HG03558 (cell line): Measurements from ENCODE around the gene SLC44A5.
"Not testable (repeated sequence)": the region's sequence is repeated elsewhere in the genome, so short reads cannot be mapped to it uniquely, and the experiment has no call there.

ENCODE experiments used
- ATAC-seq: cut with Tn5 transposase; IDR thresholded peaks from one replicate; pipeline ENCODE4 v1.9.1; 2021; ENCODE audit warnings: moderate number of reproducible peaks; ENCODE audit not compliant: unreplicated experiment; ENCODE audit errors: extremely low read depth

Gene SLC44A5

DNA sequence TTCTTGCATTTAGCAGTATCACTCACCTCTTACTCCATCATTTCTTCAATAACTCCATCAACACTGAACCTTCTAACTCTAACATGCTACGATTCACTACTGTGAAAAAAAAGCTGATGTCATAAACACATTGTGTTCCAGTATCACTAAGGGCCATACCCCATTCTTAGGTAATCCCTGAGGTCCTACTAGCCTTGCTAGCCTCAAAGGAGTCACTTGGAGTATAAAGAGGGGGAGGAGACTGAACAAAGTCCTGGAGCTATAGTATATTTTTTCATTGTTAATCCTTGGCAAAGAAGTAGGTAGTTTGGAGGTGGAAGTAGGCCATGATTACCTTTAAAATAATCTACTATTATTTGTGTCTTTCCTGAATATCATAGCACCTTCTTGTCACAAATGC lies at the start of gene SLC44A5:
SLC44A5 (minus strand) TSS at position 101 of the 400 bp plus-strand sequence. CDS start 69,667 bp downstream, outside the sequence.
- no peak for ATAC-seq

DNA sequence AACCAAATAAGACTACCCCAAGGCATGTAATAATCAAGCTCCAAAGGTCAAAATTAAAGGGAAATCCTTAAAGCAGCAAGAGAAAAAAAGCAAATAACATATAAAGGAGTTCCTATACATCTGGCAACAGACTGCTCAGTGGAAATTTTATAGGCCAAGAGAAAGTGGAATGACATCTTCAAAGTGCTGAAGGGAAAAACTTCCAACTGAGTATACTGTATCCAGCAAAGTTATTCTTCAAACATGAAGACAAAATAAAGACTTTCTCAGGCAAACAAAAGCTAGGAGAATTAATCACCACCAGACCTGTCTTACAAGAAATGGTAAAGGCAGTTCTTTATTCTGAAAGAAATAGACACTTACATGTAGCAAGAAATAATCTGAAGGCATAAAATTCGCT lies 45.0 kb upstream of the SLC44A5 start:
- ATAC-seq, result no peak

DNA sequence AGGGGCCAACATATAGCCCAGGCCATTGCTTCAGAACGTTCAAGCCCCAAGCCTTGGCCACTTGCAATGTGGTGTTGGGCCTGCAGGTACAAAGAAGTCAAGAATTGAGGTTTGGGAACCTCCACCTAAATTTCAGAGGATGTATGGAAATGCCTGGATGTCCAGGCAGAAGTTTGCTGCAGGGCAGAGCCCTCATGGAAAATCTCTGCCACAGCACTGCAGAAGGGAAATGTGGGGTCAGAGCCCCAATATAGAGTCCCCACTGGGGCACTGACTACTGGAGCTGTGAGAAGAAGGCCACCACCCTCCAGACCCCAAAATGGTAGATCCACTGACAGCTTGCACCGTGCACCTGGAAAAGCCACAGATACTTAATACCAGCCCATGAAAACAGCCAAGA lies 36.3 kb upstream of the SLC44A5 start:
- ATAC-seq, result not testable (repeated sequence)

DNA sequence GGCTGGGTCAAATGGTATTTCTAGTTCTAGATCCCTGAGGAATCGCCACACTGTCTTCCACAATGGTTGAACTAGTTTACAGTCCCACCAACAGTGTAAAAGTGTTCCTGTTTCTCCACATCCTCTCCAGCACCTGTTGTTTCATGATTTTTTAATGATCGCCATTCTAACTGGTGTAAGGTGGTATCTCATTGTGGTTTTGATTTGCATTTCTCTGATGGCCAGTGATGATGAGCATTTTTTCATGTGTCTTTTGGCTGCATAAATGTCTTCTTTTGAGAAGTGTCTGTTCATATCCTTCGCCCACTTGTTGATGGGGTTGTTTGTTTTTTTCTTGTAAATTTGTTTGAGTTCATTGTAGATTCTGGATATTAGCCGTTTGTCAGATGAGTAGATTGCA lies 34.2 kb upstream of the SLC44A5 start:
- ATAC-seq, result not testable (repeated sequence)

DNA sequence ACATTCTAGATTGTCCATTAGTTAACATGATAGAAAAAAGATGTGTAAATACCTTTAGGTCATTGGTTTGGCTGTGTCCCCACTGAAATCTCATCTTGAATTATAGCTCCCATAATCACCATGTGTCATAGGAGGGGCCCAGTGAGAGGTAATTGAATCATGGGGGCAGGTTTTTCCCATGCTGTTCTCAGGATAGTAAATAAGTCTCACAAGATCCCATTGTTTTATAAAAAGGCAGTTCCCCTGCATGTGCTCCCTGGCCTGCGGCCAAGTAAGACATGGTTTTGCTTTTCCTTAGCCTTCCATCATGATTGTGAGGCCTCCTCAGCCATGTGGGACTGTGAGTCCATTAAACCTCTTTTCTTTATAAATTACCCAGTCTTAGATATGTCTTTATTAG lies 32.5 kb upstream of the SLC44A5 start:
- no peak for ATAC-seq

DNA sequence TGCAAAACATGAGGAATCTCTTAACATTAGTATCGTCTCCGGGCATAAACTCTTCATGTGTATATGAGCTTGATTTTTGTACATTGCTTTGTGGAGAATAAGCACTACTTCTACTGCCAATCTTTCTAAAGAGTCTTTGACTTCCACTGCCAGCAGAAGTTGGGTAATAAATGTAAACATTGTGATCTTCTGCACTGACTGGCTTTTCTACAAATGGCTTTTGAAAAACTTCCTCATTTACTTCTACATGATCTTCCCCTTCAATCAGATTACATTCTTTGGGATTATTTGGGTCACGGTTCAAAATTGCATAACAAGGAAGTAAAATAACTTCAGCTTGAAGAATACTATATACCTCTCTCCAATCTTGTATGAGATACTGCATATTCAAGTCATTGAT lies 30.4 kb upstream of the SLC44A5 start:
- ATAC-seq, result no peak

DNA sequence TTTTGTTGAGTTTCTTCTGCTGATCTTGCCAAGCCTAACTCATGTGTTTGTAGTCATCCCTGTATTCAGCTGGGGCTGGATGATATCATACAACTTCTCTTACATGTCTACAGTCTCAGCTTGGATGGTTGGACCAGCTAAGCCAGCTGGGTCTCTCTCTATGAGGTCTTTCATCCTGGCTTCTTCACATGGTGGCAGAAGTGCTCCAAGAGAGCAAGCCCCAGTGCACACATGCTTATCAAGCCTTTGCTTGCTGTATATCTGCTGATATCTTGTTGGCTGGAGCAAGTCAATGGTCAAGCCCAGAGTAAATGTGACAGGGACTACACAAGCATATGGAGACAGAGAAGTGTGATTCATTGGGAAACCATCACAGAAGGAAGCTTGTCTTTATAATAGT lies 29.2 kb upstream of the SLC44A5 start:
- ATAC-seq, result no peak

DNA sequence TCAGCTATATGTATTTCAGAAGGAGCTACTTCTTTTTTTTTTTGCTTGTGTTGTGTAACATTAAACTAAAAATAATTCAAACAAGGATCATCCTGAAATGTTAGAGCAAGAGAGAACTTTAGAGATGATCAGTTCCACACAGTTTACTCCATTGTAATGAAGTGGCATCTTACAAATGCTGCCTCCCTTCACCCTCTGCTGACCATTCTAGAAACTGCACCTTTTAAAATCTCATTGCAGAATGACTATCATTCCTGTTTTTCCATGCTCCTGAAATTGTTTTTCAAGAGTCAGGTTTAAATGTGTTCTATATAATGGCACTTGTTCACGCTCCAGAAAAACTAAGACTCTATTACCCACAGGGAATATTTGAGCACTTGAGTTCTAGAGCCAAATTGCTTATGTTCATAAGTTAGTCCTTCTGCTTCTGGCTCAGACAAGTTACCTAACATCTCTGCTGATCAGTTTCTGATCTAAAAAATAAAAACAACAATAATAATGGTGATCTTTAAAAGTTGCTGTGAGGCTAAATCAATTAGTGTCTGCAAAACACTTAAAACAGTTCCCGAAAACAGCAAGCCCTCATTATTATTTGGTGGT lies 21.5 kb upstream of the SLC44A5 start:
- ATAC-seq, result peak; percentile 73

DNA sequence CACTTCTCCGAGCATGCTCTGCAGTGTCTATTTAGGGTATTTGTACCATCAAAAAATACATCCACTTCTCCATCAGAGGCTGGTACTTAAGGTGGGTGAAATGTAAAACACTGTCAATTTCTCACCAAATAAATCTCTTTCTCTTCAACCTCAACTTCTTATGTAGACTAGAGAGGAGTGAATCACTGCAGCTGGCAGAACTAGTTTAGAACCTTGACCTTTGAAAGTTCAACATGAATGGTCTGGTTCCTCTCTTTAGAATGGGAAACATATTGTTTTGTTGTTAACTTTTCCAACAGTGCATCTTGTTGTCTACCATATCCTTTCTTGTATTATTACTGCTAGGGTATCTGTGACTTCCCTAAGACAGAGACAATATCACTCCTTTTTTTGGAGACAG lies 20.1 kb upstream of the SLC44A5 start:
- no peak for ATAC-seq

DNA sequence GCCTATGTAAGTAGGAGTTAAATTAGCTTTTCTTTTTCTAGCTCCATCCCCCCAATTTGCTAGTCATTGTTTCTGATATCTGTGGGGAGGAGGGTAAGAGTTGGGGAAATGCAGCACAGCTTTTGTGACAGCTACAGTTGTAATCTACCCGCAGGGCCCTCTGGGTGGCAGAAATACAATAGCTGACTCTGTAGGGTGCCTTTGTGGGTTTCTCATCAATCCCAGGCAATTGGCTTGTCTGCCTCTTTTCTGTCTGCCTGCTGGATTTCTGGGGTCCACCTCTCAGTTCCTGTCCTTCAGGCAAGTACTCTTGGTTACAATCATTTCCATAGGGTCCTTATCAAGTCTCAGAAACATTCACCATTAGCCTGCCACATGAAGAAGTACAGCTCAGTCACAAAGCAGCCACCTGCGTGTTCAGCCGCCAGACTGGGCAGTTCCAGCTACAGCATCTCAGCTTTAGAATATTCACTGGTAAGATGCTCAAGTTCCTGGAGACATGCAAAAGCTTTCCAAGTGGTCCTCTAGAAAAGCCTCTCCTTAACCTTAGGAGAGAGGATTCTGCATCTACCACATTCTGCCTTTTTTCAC lies 19.2 kb upstream of the SLC44A5 start:
- ATAC-seq, result no peak

DNA sequence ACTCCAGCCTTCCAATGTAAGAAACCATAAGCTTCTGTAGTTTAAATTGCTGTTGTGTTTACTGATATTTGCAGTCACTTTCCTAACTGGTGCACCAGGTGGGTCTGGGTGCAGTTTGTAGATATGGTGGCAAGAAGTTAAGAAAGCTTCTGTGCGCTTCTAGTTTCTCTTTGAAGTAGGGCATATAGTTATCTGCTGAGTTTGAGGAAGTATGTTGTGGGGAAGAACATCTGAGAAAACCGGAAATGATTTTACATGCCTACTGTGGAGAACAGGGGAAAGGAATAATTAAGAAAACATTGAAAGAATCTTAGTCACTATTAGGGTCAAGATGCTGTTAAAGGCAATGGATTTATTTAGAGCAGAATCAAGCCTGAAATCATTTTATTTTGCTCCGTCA lies 14.9 kb upstream of the SLC44A5 start:
- no peak for ATAC-seq

DNA sequence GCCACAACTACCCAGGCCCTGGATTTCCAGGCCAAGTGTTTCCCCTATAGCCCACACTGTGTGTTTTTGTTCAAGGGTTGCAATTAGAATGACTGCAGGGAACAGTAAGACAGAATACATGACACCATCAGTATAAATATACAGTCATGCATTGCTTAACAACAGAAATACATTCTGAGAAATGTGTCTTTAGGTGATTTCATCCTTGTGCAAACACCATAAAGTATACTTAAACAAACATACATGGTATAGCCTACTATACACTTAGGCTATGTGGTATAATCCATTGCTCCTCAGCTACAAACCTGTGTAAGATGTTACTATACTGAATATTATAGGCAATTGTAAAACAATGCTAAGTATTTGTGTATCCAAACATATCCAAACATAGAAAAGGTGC lies 7.5 kb upstream of the SLC44A5 start:
- no peak for ATAC-seq

DNA sequence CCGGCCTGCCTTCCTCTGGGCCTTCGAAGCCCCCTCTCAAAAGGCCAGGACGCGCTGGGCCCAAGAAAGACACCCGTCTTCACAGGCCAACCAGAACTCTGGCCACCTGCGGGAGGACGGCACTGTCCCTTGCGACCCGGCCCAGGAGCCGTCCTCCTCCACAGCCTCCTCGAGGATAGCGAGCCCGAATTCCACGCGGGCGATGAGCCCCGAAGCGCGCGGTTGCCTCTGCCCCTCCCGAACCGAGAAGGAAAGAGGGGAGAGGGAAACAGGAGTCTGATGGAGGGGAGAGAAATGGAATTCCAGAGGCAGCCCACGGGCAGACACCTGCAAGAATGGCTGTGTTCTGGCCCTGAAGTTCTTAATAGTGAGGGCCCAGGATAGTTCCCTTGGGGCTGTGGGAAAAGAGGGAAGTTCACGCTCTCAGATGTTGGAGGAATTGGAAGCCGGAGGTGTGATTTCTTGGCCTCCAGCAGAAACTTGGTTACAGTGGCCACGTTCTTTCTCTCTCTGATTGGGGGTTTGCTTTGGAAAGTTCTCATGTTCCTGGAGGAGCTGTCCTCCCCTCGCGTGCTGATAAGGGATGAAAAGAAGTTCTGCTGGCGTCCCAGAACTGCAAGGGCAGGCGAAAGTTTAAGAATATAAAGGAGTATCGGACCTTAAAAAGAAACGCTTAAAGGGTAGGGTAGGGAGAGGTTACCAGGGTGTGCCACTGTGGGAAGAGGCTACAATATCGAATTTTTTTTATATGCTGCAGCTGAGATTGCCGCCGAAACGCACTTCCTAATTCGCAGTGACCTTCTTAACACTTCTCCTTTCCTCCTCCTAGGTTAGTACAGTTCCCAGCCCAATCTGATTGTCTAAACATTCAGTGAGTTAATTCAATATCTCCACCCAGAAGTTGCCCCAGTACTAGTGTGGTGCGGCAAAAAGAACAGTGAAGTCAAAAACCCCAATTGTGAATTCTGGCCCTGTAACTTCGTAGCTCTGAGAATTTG lies 5.8 kb upstream of the SLC44A5 start:
- ATAC-seq, result no peak

DNA sequence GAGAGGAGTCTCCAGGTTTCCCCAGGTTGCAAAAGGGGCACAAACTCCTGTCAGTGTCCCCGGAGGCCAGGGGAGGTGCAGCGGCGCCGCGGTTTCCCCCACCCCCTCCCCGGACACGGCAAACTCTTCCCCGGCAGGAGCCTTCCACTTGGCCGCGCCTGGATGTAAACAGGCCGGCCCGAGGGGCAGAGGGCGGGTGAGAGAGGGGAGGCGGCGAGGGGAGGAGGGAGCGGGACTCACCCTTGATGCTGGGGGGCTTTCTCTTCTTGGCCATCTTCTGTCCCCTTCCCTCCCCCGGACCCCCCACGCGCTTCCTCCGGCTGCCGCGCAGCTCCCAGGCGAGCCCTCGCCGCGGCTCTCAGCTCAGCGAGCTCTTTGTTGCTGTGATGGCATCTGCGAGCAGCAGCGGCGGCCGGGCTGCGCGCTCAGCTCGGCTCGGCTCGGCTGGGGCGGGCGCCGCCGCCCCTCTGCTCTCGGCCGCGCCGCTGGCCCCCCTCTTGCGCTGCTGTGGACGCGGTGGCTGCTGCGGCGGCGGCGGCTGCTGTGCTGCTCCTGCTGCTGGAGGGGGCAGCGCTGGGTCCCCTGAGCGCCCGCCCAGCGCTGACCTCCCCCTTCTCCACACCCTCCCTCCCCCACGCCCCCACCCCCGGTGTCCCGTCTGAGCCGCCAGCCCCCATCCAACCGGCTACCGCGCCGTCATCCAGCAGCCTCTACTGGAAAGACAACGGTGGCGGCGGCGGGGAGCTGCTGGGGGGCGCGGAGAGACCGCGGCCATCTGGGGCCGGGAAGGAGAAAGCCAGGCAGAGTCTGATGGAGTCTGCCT lies 4.9 kb upstream of the SLC44A5 start:
- ATAC-seq, result no peak

DNA sequence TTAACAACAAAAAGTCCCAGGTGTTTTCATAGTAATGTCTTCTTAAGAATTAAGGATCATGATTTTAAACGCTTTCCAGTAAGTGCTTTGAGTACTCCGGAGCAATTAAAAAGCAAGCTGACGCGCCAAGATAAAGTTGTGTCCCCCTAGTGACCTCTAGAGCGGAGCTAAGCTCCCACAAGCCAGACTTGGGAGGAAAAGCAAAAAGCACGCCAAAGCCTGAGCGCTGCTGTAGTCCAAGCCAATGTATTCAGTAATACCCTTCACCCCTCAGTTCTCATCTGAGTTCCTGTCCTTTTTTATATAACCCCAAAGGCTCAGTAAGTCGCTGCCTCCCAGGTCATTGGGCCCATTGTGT lies 3.5 kb upstream of the SLC44A5 start:
- ATAC-seq, result no peak

DNA sequence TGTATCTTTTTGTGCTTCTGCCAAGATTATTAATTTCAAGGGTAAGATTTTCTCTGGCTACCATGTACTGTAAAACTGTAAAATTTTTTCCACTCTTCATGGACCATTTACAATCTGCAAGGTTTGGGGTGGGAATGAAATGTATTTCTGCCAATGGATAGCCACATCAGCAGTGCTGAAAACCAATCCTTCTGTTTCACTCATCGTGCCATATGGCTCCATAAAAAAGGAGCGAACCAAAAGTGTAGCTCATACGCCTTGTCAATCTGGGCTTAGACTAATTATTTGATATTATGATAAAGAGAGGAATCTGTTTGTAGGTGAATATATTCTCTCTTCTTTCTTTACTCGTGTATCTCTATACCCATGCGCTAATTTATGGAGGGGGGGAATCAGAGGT lies 3.0 kb upstream of the SLC44A5 start:
- ATAC-seq, result no peak

DNA sequence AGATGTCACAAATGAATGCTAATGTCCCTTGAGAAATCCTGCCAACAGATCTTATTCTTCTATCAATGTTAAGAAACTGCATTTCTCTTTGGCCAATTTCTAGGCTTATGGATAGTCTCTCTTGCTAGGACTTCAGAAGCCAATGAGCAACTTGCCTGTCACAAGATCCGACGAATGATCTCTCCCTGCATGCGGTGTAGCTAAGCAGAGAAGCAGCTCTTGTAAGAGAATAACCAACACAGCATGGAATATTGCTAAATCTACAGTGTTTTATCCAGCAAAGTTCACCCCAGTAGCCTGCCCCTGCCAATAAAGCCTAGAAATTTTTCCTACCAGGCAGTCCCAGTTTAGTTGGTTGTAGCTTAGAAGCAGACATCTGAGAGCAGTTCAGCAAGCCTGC lies 2.1 kb upstream of the SLC44A5 start:
- ATAC-seq, result no peak

DNA sequence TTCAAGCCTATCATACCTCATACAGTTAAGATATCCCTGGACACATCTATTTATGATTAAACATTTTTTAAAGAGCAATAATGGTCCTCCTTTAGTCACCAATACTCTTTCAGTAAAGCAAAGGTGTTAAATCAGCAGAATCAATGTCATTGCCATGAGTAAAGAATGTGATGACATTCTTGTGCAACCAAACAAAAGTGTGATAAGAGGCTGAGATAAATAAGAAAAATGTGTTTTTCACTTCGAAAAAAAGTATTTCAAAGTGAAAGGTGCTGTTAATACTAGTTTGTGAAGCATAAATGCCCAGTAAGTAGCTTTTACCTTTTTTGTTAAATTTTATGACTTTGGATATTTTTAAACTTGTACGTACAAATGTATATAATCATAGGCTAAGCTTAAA lies 8.4 kb downstream of the SLC44A5 start:
- no peak for ATAC-seq

DNA sequence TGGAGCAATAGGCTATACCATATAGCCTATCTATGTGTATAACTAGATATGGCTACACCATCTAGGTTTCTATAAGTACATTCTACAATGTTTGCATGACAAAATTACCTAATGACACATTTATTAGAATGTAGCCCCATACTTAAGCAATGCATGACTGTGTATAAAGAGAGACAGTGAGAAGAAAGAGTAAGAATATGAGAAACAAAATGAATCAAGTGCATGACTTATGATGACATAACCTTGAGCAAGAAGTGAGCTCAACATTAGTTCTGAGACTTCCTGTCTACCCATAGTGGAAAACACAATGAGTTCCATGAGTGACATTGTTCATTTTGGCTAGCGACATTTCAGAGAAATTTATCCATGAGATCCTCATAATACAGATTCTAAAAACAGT lies 10.1 kb downstream of the SLC44A5 start:
- no peak for ATAC-seq

DNA sequence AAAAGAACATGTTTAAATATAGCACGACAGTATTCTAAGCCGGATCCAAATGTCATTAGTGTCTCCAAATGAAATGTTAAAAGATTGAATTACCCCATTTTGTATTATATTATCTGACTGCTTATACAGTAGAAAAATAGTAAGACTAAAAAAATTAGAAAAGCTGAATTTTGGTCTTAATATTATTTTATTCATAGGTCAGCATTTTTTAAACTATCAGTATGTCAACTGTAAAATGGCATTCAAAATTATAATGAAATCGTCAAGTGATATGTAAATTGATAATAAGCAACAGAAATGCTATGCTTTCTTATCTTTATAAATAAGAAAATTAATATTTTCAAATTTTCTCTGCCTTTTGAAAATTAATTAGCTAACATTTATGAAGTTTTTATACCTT lies 16.6 kb downstream of the SLC44A5 start:
- ATAC-seq, result no peak

DNA sequence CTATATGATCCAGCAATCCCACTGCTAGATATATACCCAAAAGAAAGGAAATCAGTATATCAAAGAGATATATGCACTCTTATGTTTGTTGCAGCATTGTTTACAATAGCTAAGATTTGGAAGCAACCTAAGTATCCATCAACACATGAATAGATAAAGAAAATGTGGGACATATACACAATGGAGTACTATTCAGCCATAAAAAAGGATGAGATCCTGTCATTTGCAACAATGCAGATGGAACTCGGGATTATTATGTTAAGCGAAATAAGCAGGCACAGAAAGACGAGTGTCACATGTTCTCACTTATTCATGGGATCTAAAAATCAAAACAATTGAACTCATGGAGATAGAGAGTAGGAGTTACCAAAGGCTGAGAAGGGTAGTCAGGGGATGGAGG lies 17.5 kb downstream of the SLC44A5 start:
- ATAC-seq, result not testable (repeated sequence)
